LNCAP (cell line): ENCODE results near the gene PCDHA1.

Experiments used
- TF ChIP-seq, protein P1 (sequence below): fragments of 450-650 bp; IDR thresholded peaks from 2 replicates; pipeline ENCODE4 v1.5.1; 2017; ENCODE audit warnings: mild to moderate bottlenecking

The PCDHA1 gene

GRCh38 chr5:141017943-141018342 lies 232.0 kb downstream of the PCDHA1 start:
- TF ChIP-seq, protein P1, sequence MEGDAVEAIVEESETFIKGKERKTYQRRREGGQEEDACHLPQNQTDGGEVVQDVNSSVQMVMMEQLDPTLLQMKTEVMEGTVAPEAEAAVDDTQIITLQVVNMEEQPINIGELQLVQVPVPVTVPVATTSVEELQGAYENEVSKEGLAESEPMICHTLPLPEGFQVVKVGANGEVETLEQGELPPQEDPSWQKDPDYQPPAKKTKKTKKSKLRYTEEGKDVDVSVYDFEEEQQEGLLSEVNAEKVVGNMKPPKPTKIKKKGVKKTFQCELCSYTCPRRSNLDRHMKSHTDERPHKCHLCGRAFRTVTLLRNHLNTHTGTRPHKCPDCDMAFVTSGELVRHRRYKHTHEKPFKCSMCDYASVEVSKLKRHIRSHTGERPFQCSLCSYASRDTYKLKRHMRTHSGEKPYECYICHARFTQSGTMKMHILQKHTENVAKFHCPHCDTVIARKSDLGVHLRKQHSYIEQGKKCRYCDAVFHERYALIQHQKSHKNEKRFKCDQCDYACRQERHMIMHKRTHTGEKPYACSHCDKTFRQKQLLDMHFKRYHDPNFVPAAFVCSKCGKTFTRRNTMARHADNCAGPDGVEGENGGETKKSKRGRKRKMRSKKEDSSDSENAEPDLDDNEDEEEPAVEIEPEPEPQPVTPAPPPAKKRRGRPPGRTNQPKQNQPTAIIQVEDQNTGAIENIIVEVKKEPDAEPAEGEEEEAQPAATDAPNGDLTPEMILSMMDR = no peak

DNA sequence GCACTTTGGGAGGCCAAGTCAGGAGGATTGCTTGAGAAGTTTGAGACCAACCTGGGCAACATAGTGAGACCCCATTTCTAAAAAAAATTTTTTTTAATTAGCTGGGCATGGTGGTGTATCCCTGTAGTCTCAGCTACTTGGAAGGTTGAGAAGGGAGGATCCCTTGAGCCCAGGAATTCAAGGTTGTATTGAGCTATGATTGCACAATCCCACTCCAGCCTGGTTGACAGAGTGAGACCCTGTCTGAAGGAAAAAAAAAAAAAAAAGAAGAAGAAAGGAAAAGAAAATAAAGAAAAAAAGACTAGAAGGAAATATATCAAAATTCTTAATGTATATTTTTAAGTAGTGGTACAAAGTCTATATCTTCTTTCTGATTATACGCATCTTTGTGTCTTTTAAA lies 236.4 kb downstream of the PCDHA1 start:
- TF ChIP-seq, protein P1 = no peak

- TF ChIP-seq, protein P1 = no peak
Measured at GRCh38 chr5:141031006-141031405, 245.1 kb downstream of the PCDHA1 start.

DNA sequence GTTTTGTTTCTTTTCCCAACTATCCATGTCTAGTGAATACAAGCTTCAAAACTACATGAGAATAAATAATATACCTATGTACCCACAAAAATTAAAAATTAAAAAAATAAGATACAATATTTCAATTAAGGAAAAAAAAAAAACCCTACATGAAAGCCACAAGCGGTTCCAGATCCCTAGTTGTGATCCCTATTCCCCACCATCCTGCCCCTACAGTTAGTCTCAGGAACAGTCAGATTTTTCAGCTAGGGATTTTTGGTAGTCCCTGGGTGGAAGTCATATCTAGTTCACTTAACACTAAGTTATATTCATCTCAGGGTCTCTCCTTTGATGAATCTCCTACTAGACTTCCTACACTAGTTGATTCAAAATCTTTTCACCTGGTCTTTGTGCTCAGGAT lies 246.7 kb downstream of the PCDHA1 start:
- TF ChIP-seq, protein P1 = no peak

GRCh38 chr5:141039061-141039460 lies 253.1 kb downstream of the PCDHA1 start:
- TF ChIP-seq, protein P1 = no peak

- TF ChIP-seq, protein P1 = no peak
Measured at GRCh38 chr5:141039517-141039916, 253.6 kb downstream of the PCDHA1 start.

GRCh38 chr5:141040093-141040770 lies 254.3 kb downstream of the PCDHA1 start:
- TF ChIP-seq, protein P1 = peak; percentile 13; the same call in 1 of the 2 replicates
